Effector memory CD4-positive, alpha-beta T cell (primary cell): ENCODE results near the gene GSDMA.

Experiments used
- DNase-seq, 3 donors: peaks; one replicate each; pipeline ENCODE4 v3.0.0-alpha.2; 2020
- H3K27ac ChIP-seq: 2 replicates; pipeline ENCODE4 v1.7.0; 2013; ENCODE audit warnings: mild to moderate bottlenecking, low read length, moderate library complexity; ENCODE audit not compliant: insufficient read depth, poor library complexity, severe bottlenecking
- H3K27me3 ChIP-seq: replicated peaks from 2 replicates; pipeline ENCODE4 v1.7.0; 2013; ENCODE audit warnings: mild to moderate bottlenecking, low read length; ENCODE audit not compliant: insufficient read depth, control insufficient read depth, poor library complexity, severe bottlenecking
- H3K36me3 ChIP-seq: 2 replicates; pipeline ENCODE4 v1.7.0; 2013; ENCODE audit warnings: mild to moderate bottlenecking, low read length, moderate library complexity; ENCODE audit not compliant: control insufficient read depth, insufficient read depth
- H3K4me1 ChIP-seq: 2 replicates; pipeline ENCODE4 v1.7.0; 2013; ENCODE audit warnings: low read length, mild to moderate bottlenecking; ENCODE audit not compliant: control insufficient read depth, insufficient read depth, poor library complexity, severe bottlenecking
- H3K4me3 ChIP-seq: 2 replicates; pipeline ENCODE4 v1.7.0; 2013; ENCODE audit warnings: low read length, low read depth, mild to moderate bottlenecking; ENCODE audit not compliant: insufficient read depth, poor library complexity, severe bottlenecking
- H3K9me3 ChIP-seq: 2 replicates; pipeline ENCODE4 v1.7.0; 2013; ENCODE audit warnings: mild to moderate bottlenecking, low read length, moderate library complexity; ENCODE audit not compliant: control insufficient read depth

The GSDMA gene

GRCh38 chr17:39923836-39924690 lies 38.7 kb upstream of the GSDMA start:
- Histone ChIP-seq H3K4me1 (peaks cover 50% of the 10 kb centered on the region), H3K27ac (peak overlapping the region; percentile 86), H3K27me3 (no peaks in the 10 kb centered on the region), H3K4me3 (no peak overlapping the region), H3K36me3 (peaks cover 41% of the 10 kb centered on the region), H3K9me3 (no peaks in the 10 kb centered on the region)
- no peak for DNase-seq

DNA sequence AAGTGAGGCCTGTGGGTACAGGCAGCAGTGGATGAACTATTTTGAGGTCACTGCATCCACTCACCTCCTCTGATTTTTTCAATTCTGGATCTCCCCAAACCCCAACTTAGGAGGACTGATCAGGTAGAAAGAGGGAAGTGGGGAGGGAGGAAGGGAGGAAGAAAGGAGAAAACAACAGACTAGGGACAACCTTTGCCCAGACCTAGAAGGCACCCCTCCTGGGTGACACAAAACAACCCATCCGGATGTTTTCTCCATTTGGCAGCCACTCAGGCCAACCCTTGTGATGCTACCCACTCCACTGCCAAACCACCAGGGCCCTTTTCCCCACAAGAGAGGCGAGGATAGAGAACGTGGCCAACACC lies 38.1 kb upstream of the GSDMA start:
- H3K27ac ChIP-seq, result peak overlapping the region; percentile 86
- H3K27me3 ChIP-seq, result no peaks in the 10 kb centered on the region
- peaks cover 45% of the 10 kb centered on the region for H3K4me1 ChIP-seq
- no peak overlapping the region for H3K4me3 ChIP-seq
- peaks cover 37% of the 10 kb centered on the region for H3K36me3 ChIP-seq
- no peak for DNase-seq
- H3K9me3 ChIP-seq, result no peaks in the 10 kb centered on the region

DNA sequence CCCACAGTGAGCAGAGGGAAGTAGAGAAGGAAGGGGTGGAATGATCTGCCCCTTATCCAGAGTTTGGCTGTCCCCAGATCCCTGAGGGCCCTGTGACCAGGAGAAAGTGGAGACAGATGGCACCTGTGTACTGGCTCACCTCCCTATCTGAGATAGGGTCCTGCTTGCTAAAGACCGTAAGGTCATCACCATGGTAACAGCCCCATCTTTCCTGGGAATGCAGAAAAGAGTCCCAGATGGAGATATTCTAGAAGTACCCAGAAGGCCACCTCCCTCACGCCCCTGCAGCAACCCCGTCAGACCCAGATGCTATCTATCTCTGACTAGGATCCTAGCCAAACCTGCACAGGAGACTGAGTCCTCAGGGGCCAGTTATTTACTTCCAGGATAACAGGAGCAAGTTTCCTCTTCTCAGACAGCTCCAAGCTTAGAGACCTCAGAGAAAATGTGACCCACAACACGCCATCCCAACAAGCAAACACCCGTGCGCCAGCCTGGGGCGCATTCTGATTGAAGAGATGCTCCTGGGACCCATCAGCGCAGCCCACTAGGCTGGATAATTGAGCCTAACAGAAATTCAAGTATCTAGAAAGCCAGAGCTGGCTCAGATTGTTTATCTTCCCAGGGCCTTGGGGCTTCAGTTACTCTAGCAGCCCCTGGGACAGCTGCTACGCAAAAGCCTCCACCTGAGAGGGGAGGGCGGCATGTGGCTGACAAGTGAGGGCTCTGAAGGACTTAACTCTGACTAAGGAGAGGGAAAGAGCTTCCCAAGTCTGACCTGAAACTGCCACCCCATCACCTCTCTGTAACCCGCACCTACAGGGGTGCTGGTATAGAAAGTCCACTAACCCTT lies 37.3 kb upstream of the GSDMA start:
- no peaks in the 10 kb centered on the region for H3K27me3 ChIP-seq
- H3K9me3 ChIP-seq, result no peaks in the 10 kb centered on the region
- no peak for DNase-seq
- peaks cover 31% of the 10 kb centered on the region for H3K36me3 ChIP-seq
- peak overlapping the region; percentile 91 for H3K4me3 ChIP-seq
- H3K4me1 ChIP-seq, result peaks cover 43% of the 10 kb centered on the region
- H3K27ac ChIP-seq, result peak overlapping the region; percentile 86

GRCh38 chr17:39926135-39926587 lies 36.6 kb upstream of the GSDMA start:
- Histone ChIP-seq H3K4me3 (peak overlapping the region; percentile 91), H3K9me3 (no peaks in the 10 kb centered on the region), H3K36me3 (peaks cover 28% of the 10 kb centered on the region), H3K27me3 (no peaks in the 10 kb centered on the region), H3K4me1 (peaks cover 36% of the 10 kb centered on the region), H3K27ac (peak overlapping the region; percentile 86)
- no peak for DNase-seq

- Histone ChIP-seq H3K27me3 (no peaks in the 10 kb centered on the region), H3K4me1 (peaks cover 32% of the 10 kb centered on the region), H3K27ac (peak overlapping the region; percentile 86), H3K4me3 (peak overlapping the region; percentile 91), H3K36me3 (peaks cover 26% of the 10 kb centered on the region), H3K9me3 (no peaks in the 10 kb centered on the region)
- DNase-seq, result peak; percentile 30 to 48 (median 47)
These were observed 36.2 kb upstream of the GSDMA start for GRCh38 chr17:39926588-39927100.

DNA sequence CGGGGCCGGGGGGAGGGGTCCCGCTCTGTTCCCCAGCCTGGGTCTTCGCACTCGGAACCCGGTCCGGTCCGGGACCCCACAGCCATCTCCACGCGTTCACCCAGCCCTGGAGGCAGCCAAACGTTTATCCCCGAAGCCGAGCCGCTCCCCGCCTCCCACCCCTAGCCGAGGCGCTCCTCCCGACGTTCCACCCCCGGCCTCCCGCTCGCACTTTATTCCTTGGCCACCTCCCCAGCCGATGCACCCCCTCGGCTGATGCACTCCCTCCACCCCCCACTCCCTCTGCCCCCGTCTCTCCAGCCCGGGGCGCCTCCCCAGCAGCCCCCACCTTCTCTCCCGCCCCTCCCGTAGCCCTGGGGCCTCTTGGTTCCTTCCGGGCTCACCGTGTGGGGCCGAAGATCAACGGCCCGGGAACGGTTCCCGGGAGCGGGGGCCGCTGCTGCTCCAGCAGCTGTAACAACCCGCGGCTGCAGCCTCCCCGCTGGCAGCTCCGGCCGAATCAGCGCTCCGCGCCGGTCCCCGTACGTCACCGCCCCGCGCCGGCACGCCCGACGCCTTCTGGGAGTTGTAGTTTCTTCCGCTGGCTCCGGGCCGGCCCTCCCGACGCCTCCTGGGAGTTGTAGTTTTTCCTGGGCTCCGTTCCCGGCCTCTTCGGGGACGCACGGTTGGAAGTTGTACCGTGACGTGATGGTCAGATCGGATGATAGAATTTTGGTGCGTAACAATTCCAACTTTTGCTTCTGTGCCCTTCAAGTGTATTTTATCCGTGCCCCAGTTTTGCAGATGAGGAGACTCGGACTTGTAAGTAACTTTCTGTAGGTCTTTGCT lies 35.5 kb upstream of the GSDMA start, which contains the start of the genes LRRC3C and ORMDL3:
Gene LRRC3C, plus strand, starts transcription at position 632 of the 828 bp plus-strand sequence. CDS start 13,792 bp downstream, outside the sequence.
Gene ORMDL3, minus strand, starts transcription at position 501 of the 828 bp plus-strand sequence. CDS start 3,398 bp downstream, outside the sequence.
- Histone ChIP-seq H3K4me1 (peaks cover 28% of the 10 kb centered on the region), H3K36me3 (peaks cover 19% of the 10 kb centered on the region), H3K27ac (peak within 1 kb of the TSS; percentile 86), H3K4me3 (peak within 1 kb of the TSS; percentile 91), H3K9me3 (no peaks in the 10 kb centered on the region), H3K27me3 (no peaks in the 10 kb centered on the region)
- DNase-seq, result peak; percentile 75 to 85 (median 81)

DNA sequence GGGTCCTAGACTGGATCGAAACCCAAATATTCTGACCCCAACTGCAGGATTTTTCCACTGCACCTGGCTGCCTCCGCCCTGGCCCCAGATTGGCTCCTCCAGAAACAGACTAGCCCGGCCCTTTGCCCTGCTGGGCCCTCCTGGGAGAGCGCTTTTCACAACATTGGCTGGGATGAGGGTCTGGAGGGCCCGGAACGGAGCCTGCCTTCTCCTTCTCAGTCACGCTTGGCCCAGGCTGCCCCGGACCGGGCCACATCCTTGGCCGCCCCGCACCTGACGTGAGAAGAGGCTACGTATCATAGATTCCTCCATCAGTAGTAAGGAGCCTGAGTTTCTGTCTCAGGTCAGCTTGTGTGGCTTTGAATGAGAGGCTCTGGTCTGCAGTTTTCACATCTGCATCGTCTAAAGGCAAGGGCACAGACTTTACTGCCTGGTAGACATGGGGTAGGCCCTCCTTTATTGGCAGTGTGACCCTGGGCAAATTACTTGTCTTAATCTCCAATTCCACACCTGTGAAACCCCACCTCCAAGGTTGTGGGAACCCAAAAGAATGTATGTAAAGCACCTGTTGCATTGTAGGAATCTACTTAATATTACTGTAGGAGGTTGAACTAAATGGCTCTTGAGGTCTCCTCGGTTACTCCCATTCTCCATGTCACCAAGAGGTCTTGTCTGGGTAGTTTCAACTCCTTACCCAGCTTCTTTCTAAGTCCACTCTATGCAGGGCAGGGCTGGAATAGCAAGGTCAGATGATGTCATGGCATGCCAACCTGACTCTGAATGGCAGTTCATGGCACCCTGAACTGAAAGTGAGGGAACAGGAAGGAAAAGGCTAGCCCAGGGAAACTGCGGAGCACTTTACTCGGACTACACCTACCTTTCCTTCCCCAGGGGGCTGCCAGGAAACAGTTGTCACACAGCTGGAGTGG lies 34.6 kb upstream of the GSDMA start:
- no peak for DNase-seq
- H3K9me3 ChIP-seq, result no peaks in the 10 kb centered on the region
- H3K27ac ChIP-seq, result peak overlapping the region; percentile 86
- peak overlapping the region; percentile 91 for H3K4me3 ChIP-seq
- no peaks in the 10 kb centered on the region for H3K27me3 ChIP-seq
- peaks cover 28% of the 10 kb centered on the region for H3K4me1 ChIP-seq
- H3K36me3 ChIP-seq, result peaks cover 12% of the 10 kb centered on the region

DNA sequence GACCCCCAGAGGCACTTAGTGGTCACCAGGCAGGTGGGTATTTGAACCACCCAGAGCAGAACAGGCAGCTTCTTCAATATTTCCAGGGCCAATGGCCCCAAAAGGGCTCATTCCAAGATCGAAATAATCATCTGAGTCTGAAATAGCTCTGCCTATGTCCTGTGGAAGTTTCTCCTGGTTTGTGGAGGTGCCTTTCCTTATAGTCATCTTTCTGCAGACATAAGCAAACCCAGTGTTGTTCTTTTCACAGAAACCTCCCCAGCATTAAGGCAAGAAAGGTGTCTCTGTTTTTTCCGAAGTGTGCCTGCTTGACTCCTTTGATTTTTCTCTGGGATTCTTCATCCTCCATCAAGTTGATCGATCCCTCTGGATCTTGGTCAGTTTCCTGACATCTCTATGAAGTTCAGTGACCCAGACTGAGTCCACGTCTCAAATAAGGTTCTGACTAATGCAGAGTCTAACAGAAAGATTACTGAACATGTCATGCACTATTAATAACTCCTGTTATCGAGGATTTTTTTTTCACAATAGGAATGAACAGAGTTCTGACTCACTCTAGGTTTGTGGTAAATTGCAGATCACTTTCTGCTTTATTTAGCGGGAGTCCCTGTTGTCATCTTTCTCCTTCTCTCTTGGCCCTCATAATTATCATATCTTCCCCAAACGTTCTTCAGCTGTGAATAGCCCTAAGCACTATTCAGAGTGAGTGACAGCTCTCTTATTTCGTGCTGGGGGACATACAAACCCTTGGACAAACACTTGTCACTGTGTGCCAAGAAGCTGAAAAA lies 33.8 kb upstream of the GSDMA start:
- peaks cover 27% of the 10 kb centered on the region for H3K4me1 ChIP-seq
- H3K27me3 ChIP-seq, result no peaks in the 10 kb centered on the region
- no peaks in the 10 kb centered on the region for H3K9me3 ChIP-seq
- H3K27ac ChIP-seq, result no peak overlapping the region
- H3K4me3 ChIP-seq, result no peak overlapping the region
- DNase-seq, result no peak
- peaks cover 3% of the 10 kb centered on the region for H3K36me3 ChIP-seq
